Measurements from ENCODE around the gene ZBTB46.

Gene ZBTB46

DNA sequence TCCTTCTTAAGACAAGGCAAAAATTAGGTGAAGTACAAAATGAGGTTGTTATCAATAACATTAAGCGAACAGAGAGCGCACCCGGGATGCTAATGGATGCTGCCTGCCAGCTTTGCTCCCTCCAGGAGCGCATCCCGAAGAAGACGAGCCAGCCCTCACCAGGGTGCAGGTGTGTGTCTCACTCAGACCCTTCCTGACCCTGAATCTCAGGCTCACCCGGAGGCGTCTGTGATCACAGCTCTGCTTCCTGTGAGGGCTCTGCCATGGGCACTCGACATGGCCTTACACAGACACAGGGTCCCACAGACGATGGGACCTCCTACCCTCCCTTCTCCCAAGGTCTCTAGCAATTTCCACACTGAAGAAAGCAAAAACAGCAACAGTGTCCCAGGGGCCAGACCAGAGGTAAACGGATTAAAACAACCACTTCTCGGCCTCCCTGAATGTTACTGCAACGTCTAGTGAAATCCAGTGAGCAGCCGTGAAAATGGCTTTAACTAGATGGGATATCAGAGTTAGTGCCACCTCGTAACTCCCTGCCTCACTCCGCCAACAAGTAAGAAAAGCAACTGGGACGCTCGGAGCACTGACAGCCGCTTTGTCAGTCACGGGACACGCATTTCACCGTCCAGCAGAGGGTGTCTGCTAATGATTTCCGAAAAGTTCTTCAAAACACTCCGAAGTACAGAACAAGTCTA is 11.7 kb downstream of the ZBTB46 start:
- TF ChIP-seq, protein P1, sequence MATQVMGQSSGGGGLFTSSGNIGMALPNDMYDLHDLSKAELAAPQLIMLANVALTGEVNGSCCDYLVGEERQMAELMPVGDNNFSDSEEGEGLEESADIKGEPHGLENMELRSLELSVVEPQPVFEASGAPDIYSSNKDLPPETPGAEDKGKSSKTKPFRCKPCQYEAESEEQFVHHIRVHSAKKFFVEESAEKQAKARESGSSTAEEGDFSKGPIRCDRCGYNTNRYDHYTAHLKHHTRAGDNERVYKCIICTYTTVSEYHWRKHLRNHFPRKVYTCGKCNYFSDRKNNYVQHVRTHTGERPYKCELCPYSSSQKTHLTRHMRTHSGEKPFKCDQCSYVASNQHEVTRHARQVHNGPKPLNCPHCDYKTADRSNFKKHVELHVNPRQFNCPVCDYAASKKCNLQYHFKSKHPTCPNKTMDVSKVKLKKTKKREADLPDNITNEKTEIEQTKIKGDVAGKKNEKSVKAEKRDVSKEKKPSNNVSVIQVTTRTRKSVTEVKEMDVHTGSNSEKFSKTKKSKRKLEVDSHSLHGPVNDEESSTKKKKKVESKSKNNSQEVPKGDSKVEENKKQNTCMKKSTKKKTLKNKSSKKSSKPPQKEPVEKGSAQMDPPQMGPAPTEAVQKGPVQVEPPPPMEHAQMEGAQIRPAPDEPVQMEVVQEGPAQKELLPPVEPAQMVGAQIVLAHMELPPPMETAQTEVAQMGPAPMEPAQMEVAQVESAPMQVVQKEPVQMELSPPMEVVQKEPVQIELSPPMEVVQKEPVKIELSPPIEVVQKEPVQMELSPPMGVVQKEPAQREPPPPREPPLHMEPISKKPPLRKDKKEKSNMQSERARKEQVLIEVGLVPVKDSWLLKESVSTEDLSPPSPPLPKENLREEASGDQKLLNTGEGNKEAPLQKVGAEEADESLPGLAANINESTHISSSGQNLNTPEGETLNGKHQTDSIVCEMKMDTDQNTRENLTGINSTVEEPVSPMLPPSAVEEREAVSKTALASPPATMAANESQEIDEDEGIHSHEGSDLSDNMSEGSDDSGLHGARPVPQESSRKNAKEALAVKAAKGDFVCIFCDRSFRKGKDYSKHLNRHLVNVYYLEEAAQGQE (IDR thresholded peaks at IDR 0.05; ENCODE audit: insufficient read depth in 1 of 2, low read depth in 2 of 2, low read length in 2 of 2), result no peak
- TF ChIP-seq POLR2AphosphoS5 (IDR thresholded peaks at IDR 0.05; ENCODE audit: low read depth, low read length) (no peak), TAF1 (IDR thresholded peaks at IDR 0.05; ENCODE audit: borderline replicate concordance, insufficient read depth, low read length) (no peak), FOXP2 (optimal IDR thresholded peaks at IDR 0.05; ENCODE audit: borderline replicate concordance, extremely low read depth, extremely low read length, insufficient read depth) (no peak), SIN3A (IDR thresholded peaks at IDR 0.05; ENCODE audit: borderline replicate concordance, insufficient read depth, low read length) (no peak)

DNA sequence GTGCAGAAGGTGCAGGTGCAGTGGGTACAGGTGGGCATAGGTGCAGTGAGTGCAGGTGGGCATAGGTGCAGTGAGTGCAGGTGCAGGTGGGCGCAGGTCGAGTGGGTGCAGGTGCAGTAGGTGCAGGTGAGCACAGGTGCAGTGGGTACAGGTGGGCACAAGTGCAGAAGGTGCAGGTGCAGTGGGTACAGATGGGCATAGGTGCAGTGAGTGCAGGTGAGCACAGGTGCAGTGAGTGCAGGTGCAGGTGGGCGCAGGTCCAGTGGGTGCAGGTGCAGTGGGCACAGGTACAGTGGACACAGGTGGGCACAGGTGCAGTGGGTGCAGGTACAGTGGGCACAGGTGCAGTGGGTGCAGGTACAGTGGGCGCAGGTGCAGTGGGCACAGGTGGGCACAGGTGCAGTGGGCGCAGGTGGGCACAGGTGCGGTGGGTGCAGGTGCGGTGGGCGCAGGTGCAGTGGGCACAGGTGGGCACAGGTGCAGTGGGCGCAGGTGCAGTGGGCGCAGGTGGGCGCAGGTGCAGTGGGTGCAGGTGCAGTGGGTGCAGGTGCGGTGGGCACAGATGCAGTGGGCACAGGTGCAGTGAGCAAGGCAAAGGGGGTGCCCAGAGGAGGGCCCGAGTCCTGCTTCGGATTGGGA is 15.3 kb downstream of the ZBTB46 start:
- TF ChIP-seq, protein P1 (IDR thresholded peaks at IDR 0.05; ENCODE audit: insufficient read depth in 1 of 2, low read depth in 2 of 2, low read length in 2 of 2), result no peak

DNA sequence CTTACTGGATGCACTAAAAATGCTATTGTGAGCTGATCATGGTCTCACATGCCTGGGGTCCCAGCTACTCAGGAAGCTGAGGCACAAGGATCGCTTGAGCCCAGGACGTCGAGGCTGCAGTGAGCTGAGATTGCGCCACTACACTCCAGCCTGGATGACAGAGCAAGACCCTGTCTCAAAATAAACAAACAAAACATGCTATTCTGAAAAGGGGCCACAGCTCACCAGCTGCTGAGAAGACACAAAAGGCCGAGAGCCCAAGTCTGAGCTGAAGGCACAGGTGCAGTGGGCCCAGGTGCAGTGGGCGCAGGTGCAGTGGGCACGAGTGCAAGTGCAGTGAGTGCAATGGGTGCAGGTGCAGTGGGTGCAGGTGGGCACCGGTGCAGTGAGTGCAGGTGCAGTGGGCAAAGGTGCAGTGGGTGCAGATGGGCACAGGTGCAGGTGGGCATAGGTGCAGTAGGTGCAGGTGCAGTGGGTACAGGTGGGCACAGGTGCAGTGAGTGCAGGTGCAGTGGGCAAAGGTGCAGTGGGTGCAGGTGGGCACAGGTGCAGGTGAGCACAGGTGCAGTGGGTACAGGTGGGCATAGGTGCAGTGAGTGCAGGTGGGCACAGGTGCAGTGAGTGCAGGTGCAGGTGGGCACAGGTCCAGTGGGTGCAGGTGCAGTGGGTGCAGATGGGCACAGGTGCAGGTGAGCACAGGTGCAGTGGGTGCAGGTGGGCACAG is 16.0 kb downstream of the ZBTB46 start:
- no peak for TF ChIP-seq POLR2AphosphoS5 (IDR thresholded peaks at IDR 0.05; ENCODE audit: low read depth, low read length)
- no peak for TF ChIP-seq SIN3A (IDR thresholded peaks at IDR 0.05; ENCODE audit: borderline replicate concordance, insufficient read depth, low read length)
- TF ChIP-seq, protein P1 (IDR thresholded peaks at IDR 0.05; ENCODE audit: insufficient read depth in 1 of 2, low read depth in 2 of 2, low read length in 2 of 2), result no peak
- no peak for TF ChIP-seq TAF1 (IDR thresholded peaks at IDR 0.05; ENCODE audit: borderline replicate concordance, insufficient read depth, low read length)
- no peak for TF ChIP-seq FOXP2 (optimal IDR thresholded peaks at IDR 0.05; ENCODE audit: borderline replicate concordance, extremely low read depth, extremely low read length, insufficient read depth)

DNA sequence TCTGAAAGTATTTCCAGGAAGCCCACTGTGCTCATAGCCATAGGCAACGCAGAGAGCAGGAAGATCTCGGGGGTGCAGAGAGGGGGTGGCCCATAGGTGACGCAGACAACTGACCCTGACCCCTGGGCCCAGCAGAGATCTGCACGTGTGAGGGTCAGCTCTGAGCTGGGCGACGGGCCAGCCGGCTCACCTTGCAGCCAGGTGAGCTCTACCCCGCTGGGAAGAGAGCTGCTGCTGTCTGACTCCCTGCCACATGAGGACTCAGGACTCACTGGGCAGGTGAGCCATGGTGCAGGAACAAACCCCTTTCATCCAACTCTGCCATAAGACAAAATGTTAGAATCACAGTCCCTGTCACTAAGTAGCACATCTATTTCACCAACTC is 19.6 kb downstream of the ZBTB46 start:
- TF ChIP-seq, protein P1 (IDR thresholded peaks at IDR 0.05; ENCODE audit: insufficient read depth in 1 of 2, low read depth in 2 of 2, low read length in 2 of 2), result no peak
- TF ChIP-seq POLR2AphosphoS5 (IDR thresholded peaks at IDR 0.05; ENCODE audit: low read depth, low read length) (no peak), TAF1 (IDR thresholded peaks at IDR 0.05; ENCODE audit: borderline replicate concordance, insufficient read depth, low read length) (no peak), SIN3A (IDR thresholded peaks at IDR 0.05; ENCODE audit: borderline replicate concordance, insufficient read depth, low read length) (no peak), FOXP2 (optimal IDR thresholded peaks at IDR 0.05; ENCODE audit: borderline replicate concordance, extremely low read depth, extremely low read length, insufficient read depth) (no peak)
